ENCODE results near the gene SLC23A3.

Gene SLC23A3

DNA sequence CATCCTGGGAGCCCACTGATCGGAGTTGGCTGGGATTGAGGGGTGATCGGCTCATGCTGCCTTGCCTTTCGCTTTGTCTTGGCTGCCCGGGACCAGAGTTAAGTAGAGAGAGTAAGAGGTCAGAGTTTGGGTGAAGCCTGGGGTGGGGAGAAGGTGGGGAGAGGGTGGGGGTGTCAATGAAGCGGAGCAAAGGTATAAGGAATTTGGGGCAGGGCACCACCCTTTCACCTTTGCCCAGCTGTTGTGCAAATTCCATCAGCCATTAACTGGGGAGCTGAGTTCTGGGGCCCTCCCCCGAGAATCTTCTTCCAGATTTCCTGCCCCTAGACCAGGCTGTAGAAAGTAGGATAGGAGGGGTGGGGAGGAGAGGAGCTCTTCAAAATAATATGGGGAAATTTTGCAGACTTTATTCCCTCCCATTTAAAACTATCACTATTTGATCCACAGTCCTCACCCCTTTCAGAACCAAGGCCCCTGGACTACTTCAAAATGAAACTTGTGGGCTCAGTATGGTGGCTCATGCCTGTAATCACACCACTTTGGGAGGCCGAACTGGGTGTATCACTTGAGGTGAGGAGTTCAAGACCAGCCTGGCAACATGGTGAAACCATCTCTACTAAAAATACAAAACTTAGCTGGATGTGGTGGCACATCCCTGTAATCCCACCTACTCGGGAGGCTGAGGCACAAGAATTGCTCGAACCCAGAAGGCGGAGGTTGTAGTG is at the start of gene SLC23A3:
Gene SLC23A3, minus strand, starts transcription at position 100 of the 725 bp plus-strand sequence. Its CDS starts 45 bp downstream, at position 55.
- no peak for DNase-seq

DNA sequence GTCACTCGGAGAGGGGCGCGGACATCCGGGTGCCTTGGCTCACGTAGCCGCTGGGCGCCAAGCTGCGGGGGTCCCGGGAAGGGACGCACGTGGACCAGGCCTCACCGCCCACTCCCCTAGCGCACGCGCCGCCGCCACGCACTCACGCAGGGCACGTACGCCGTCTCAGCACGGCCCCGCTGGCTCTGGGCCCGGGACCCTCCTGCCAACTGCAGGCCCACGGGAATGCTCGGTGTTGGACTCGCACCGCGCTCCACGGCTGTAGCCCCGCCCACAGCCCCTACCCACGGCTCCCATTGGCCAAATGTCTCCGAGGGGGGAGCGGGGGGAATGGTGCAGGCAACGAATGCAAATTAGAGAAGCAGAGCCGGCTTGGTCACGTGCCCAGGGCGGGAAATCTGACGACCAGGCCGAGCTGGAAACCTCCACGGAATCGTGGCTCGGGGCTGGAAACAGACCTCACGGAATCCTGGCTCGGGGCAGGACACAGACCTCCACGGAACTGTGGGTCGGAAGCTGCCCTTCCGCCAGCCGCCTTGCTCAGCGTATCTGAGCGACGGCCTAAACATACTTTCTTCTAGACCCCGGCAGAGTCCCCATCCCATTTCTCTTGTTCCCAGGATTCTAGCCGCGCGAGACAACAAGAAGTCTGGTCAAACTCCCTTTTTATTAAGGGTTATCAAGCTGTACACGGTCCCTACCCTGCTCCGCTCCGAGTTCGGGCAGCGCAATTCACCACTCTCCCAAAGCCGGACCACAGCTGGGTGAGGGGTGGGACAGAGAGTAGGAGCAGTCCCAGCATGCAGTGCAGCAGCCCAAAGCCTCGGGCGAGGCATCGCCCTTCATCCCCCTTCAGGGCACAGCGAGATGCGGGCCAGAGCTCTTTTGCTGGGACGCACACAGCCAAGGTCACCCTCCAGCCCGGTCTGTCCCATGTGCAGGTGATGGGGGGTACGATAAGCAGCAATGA is 49.2 kb upstream of the SLC23A3 start, which contains the start of gene ABCB6:
Gene ABCB6, minus strand, starts transcription at position 227 of the 970 bp plus-strand sequence. CDS start 285 bp downstream, outside the sequence.
- peak; percentile 96 for DNase-seq

DNA sequence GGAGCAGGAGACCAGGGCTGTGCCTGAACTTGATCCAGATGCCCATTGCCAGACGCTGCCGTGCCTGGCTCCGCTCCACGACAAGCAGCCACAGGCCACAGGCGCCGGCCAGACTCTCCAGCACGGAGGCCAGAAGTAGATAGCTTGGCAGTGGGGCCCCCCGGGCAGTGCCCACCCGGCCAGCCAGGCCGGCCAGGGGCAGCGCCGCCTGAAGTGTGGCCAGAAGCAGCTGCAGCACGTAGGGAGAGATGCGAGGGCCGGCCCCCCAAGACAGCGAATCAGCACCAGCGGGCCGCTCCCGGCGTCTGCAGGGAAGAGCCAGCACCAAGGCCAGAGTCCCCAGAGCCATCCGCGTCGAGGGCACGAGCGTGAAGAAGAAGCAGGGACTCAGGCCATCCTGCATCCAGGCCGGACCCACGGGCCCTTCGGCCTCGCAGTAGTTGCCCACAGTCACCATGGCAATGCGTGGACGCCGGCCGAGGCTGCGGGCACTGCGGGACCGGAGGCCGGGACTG is 48.4 kb upstream of the SLC23A3 start:
- DNase-seq, result peak; percentile 76

GRCh38 chr2:219216535-219216915 is 46.7 kb upstream of the SLC23A3 start:
- DNase-seq, result no peak

DNA sequence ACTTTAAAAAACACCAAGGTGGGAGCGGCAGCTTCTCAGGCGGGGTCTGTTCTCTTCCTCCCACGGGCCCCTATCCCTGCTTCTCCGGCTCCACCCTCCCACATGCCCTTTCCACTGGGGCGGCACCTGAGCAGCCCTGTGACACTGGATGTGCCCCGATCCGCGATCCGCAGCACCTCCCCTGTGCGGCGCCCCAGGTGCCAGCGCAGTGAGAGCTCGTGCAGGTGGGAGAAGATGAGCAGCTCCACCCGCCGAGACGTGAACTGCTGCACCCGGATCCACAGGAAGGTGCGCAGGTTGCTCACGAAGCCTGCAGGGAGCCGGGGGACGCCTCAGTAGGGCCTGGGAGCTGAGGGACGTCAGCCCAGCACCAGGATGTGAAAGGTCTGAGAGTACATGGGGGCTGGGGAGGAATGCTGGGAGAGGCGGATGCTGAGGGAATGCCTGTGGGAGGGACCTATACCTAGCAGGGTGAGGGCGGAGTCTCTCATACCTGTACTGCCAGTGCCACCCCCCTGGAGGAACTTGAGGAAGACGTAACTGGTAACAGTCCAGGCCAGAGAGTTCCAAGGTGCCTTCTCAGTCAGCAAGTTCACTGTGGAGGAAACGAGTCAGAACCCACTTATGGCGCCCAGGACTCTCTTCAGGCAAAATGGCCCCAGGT is 46.2 kb upstream of the SLC23A3 start:
- no peak for DNase-seq

- no peak for DNase-seq
These were observed 45.0 kb upstream of the SLC23A3 start for GRCh38 chr2:219214786-219215185.

GRCh38 chr2:219214141-219214540 is 44.3 kb upstream of the SLC23A3 start:
- no peak for DNase-seq

DNA sequence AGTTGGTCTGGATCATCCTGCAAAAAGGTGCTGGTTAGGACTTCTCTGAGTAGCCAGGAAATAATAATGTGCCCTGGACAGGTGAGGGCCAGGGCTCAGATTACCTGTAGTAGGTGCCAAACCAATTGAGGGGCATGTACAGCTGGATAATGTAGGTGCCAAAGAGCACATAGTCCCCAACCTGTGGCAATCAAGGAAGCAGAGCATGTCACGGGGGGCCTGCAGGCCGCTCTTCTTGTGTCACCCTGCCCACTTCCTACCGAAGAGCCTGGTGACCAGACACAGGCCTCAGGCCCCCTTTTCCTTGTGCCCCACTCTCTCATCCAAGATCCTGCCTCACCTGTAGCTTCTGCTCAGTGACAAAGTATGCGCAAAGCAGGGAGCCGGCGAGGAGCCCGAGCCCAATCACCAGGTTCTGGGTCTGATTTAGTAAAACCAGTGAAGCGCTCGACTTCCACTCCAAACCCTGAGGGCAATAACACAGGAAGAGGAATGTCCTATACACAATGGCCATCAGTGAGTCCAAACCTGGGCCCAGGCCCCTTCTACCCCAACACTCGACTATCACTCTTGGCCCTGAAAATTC is 43.8 kb upstream of the SLC23A3 start:
- DNase-seq, result no peak

DNA sequence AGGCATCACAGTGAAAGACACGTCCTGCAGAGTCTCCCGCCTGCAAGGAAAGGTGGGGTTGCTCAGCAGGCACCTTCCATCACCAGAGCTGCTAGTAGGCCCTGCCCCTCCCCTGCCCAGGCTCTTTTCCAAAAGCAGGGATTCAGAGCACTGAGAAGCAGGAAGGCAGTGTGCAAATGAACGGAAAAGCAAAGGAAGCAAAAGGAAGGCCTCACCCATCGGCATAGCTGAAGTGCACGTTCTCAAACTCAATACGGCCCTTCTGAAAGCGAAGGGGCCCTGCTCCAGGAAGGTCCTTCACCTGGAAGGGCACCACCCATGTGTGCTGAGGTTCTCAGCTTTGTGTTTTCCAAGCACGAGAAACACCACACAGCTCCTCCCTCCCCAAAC is 43.2 kb upstream of the SLC23A3 start:
- no peak for DNase-seq

DNA sequence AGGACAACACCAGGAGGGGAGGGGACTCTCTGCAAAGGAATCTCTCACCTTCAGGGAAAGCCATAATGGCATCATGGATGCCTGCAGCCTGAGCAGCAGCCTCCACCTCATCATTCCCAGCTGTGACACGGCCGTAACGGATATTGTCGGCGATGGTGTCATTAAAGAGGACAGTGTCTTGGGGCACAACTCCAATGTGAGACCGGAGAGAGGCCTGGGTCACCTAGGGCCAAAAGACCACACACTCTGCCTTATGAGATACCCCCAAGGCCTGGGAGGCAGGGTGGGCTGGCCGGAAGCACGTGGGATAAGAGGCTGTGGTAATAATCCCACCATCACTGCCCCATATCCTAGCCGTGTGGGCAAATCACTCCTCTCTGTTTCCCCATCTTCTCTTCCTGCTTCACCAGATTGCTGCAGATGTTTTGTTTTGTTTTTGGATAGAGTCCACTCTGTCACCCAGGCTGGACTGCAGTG is 41.1 kb upstream of the SLC23A3 start:
- no peak for DNase-seq

- no peak for DNase-seq
These were observed 40.5 kb upstream of the SLC23A3 start for GRCh38 chr2:219210196-219210885.

DNA sequence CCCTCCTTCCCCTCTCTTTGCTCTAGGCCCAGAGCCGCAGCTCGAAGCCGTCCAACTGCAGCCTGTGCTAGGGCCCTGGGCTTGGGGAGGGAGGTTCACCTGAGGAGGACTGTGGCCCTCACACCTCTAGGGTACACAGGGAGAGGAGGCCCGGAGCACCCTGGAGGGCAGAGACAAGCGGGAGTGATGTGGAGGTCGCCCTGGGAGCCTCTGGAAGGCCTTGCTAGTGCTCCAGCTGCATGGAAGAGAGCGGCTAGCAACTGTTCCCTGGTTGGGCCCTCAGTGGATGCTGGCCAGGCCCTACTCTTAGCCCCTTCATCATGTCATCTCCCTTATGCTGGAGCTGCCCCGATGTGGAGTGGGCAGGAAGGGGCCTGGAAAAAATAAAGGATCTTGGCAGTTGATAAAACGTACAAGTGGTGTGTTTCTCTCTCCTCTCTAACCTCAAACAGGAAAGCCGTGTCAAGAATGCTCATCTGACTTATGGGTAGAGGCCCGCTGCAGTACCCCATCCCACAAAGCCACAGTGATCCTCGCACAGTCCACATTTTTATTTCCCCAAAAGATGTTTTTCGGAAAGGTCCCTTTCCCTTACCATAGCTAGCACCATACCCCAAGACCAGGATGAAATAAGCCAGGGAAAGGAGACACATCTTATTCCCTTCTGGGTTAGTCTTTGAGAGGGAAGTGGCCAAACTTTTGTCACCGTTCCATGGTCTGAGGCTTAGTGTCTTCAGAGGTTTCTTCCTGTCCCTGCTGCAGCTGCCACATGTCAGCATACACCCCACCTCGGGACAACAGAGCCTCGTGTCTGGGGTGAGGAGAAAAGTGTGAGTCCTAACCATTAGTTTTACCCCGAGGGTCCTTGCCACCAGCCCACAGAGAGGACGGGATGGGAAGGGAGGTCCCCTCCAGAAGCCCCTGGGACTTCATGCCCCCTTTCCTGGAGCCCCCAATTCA is 39.7 kb upstream of the SLC23A3 start:
- DNase-seq, result no peak

GRCh38 chr2:219207884-219208740 is 38.3 kb upstream of the SLC23A3 start:
- peak; percentile 40 for DNase-seq

DNA sequence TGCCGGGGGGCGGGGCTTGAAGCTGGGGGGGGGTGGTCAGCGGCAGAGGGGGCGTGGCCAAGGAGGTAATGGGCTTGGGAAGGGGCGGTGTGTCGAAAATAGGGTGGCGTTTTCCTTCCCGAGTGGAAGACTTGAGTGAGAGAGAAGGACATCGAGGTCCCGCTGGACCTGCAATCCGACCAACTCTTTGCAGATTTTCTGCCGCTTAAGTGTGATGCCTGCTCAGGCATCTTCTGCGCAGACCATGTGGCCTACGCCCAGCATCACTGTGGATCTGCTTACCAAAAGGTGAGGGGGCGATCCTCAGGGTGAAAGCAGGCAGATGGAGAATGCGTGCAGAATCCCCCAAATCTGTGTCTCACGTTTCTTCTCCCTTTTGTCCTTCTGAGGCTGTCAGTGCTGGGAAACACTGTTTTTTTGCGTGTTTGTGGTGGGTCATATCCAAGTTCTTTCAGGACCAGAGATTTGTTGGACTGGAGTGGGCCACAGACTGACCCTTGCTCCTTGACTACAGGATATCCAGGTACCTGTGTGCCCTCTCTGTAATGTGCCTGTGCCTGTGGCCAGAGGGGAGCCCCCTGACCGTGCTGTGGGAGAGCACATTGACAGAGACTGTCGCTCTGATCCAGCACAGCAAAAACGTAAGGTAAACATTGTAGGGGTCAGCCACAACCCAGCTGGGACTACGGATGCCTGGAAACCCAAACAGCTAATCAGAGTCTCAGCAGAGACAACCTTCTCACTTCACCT is 37.5 kb upstream of the SLC23A3 start:
- no peak for DNase-seq

GRCh38 chr2:219206328-219207133 is 36.7 kb upstream of the SLC23A3 start, which contains the start of gene ZFAND2B:
ZFAND2B (plus strand) TSS chr2:219206782; CDS start chr2:219206988, 206 bp downstream.
- peak; percentile 88 for DNase-seq

DNA sequence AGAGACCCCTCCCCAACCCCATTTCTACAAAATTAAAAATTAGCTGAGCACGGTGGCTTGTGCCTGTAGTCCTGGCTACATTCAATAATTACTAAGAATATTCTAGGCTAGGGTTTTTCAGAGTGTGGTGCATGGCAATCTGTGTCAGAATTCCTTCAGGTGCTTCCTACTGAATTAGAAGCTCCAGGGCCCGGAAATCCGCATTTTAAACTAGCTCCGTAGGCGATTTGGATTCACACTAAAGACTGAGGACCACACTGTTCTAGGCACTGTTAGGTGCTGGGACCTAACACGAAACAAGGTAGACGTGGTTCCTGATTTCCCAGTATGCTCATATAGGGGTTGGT is 36.1 kb upstream of the SLC23A3 start:
- no peak for DNase-seq

DNA sequence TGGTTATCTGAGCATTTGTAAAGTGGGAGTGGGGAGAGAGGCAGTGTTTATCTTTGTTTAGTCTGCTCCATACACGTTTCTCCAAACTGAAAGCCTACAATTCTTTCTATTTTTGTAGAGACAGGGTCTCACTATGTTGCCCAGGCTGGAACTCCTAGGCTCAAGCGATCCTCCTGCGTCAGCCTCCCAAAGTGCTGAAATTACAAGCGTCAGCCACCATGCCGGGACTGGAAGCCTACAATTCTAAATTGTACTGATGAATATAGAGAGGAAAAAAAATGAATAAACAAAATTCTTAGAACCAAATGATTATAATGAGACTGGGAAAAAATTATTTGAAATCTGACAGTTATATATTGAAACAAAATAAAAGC is 35.3 kb upstream of the SLC23A3 start:
- no peak for DNase-seq
